IMR-90 (cell line): Measurements from ENCODE around the gene KLK13.

Source experiments
- CEBPB ChIP-seq: IDR thresholded peaks from 2 replicates; pipeline ENCODE4 v1.6.1; 2012; ENCODE audit warnings: low read depth, low read length, improper control_type of control experiment
- CTCF ChIP-seq: conservative IDR thresholded peaks from 2 replicates; pipeline ENCODE4 v1.5.1; 2012; ENCODE audit warnings: mild to moderate bottlenecking, low read depth, low read length, improper control_type of control experiment
- RAD21 ChIP-seq: IDR thresholded peaks from 2 replicates; pipeline ENCODE4 v1.6.1; 2012; ENCODE audit warnings: low read length, improper control_type of control experiment

- TF ChIP-seq CEBPB (no peak), CTCF (no peak), RAD21 (no peak)
Measured at GRCh38 chr19:51071095-51071405, 6.2 kb upstream of the KLK13 start.
